Peyer's patch (tissue), 4 donors: ENCODE data around the gene UBE2D1. TPM values are rescaled to one million over a fixed set of nuclear protein-coding genes. Genes with fewer than 3 reads are reported as not detected.

Experiments used
- DNase-seq, 3 donors: peaks; one replicate each; pipeline ENCODE4 v3.0.0-alpha.2; 2017 to 2019
- H3K27ac ChIP-seq, 4 donors: fragments of 200-600 bp; sonication (generic); one replicate each; pipeline ENCODE4 v1.5.1; 2016 to 2019
- H3K27me3 ChIP-seq, 2 donors: fragments of 200-600 bp; sonication (generic); one replicate each; pipeline ENCODE4 v1.5.1; 2019
- H3K36me3 ChIP-seq, 3 donors: fragments of 200-600 bp; sonication (generic); one replicate each; pipeline ENCODE4 v1.5.1; 2016 to 2019
- H3K4me1 ChIP-seq, 4 donors: fragments of 200-600 bp; sonication (generic); one replicate each; pipeline ENCODE4 v1.5.1; 2016 to 2019
- H3K4me3 ChIP-seq, 4 donors: fragments of 200-600 bp; sonication (generic); 1 replicate in 3 of 4; 2 replicates in 1 of 4; pipeline ENCODE4 v1.5.1; 2016 to 2019; ENCODE audit warnings: mild to moderate bottlenecking in 1 of 4
- H3K9me3 ChIP-seq, 4 donors: fragments of 200-600 bp; sonication (generic); one replicate each; pipeline ENCODE4 v1.5.1; 2016 to 2019; ENCODE audit warnings: mild to moderate bottlenecking in 1 of 4
- CTCF ChIP-seq, 6 experiments: fragments of 450-650 bp in 4 of 6; fragments of 200-600 bp in 2 of 6; sonication (generic) in 1 of 6; IDR thresholded peaks; one replicate each; pipeline ENCODE4 v1.5.1; 2017 to 2019; ENCODE audit warnings: antibody characterized with exemption in 6 of 6, mild to moderate bottlenecking in 3 of 6, moderate library complexity in 1 of 6
- POLR2A ChIP-seq, 2 donors: fragments of 450-650 bp; IDR thresholded peaks; one replicate each; pipeline ENCODE4 v1.5.1; 2017; ENCODE audit warnings: antibody characterized with exemption in 2 of 2, mild to moderate bottlenecking in 2 of 2, moderate library complexity in 2 of 2
- total RNA-seq, 4 donors: library from RNA; depleted of rRNA; stranded (reverse); fragments of >200 nt; gene quantifications; one replicate each; pipeline ENCODE4 v1.1.0, GENCODE V29; 2016

Gene UBE2D1
- total RNA-seq, 4 donors from 2014 or later: 3.5 to 11.9 (median 9.6) TPM

GRCh38 chr10:58399410-58399809 is 64.6 kb downstream of the UBE2D1 start:
- Histone ChIP-seq H3K27me3 (no peaks in the 10 kb centered on the region), H3K36me3 (peaks cover 0 to 36% (median 0%) of the 10 kb centered on the region in 3 donors), H3K4me3 (no peak overlapping the region), H3K27ac (no peak overlapping the region), H3K4me1 (no peaks in the 10 kb centered on the region), H3K9me3 (no peaks in the 10 kb centered on the region)
- TF ChIP-seq POLR2A (IDR thresholded peaks at IDR 0.05) (no peak), CTCF (IDR thresholded peaks at IDR 0.05) (no peak)
- DNase-seq: no peak

GRCh38 chr10:58400609-58401008 is 65.8 kb downstream of the UBE2D1 start:
- TF ChIP-seq CTCF (IDR thresholded peaks at IDR 0.05): no peak
- no peak for TF ChIP-seq POLR2A (IDR thresholded peaks at IDR 0.05)
- no peak overlapping the region for H3K27ac ChIP-seq
- H3K36me3 ChIP-seq: peaks cover 0 to 24% (median 0%) of the 10 kb centered on the region in 3 donors
- DNase-seq: no peak
- no peaks in the 10 kb centered on the region for H3K27me3 ChIP-seq
- H3K4me3 ChIP-seq: no peak overlapping the region
- no peaks in the 10 kb centered on the region for H3K4me1 ChIP-seq
- H3K9me3 ChIP-seq: no peaks in the 10 kb centered on the region

- Histone ChIP-seq H3K4me3 (no peak overlapping the region), H3K27me3 (no peaks in the 10 kb centered on the region), H3K9me3 (no peaks in the 10 kb centered on the region), H3K27ac (no peak overlapping the region), H3K4me1 (no peaks in the 10 kb centered on the region), H3K36me3 (no peaks in the 10 kb centered on the region)
- DNase-seq: no peak
- TF ChIP-seq CTCF (IDR thresholded peaks at IDR 0.05) (no peak), POLR2A (IDR thresholded peaks at IDR 0.05) (no peak)
Measured at GRCh38 chr10:58404001-58404400, 69.2 kb downstream of the UBE2D1 start.

GRCh38 chr10:58409956-58410610 is 75.3 kb downstream of the UBE2D1 start:
- H3K4me3 ChIP-seq: no peak overlapping the region
- H3K27me3 ChIP-seq: no peaks in the 10 kb centered on the region
- no peaks in the 10 kb centered on the region for H3K36me3 ChIP-seq
- no peaks in the 10 kb centered on the region for H3K4me1 ChIP-seq
- no peak overlapping the region for H3K27ac ChIP-seq
- no peak for TF ChIP-seq POLR2A (IDR thresholded peaks at IDR 0.05)
- DNase-seq: no peak
- no peaks in the 10 kb centered on the region for H3K9me3 ChIP-seq

GRCh38 chr10:58412502-58412961 is 77.7 kb downstream of the UBE2D1 start:
- TF ChIP-seq CTCF (IDR thresholded peaks at IDR 0.05) (no peak), POLR2A (IDR thresholded peaks at IDR 0.05) (no peak)
- H3K27ac ChIP-seq: no peak overlapping the region
- H3K36me3 ChIP-seq: no peaks in the 10 kb centered on the region
- no peak for DNase-seq
- H3K27me3 ChIP-seq: no peaks in the 10 kb centered on the region
- H3K4me1 ChIP-seq: no peaks in the 10 kb centered on the region
- no peaks in the 10 kb centered on the region for H3K9me3 ChIP-seq
- no peak overlapping the region for H3K4me3 ChIP-seq

- H3K4me3 ChIP-seq: no peak overlapping the region
- TF ChIP-seq CTCF (IDR thresholded peaks at IDR 0.05): peak in 3 of 6 experiments; percentile 8 to 39 (median 19)
- TF ChIP-seq POLR2A (IDR thresholded peaks at IDR 0.05): no peak
- H3K36me3 ChIP-seq: no peaks in the 10 kb centered on the region
- DNase-seq: no peak
- no peak overlapping the region for H3K27ac ChIP-seq
- H3K4me1 ChIP-seq: no peaks in the 10 kb centered on the region
- no peaks in the 10 kb centered on the region for H3K27me3 ChIP-seq
- no peaks in the 10 kb centered on the region for H3K9me3 ChIP-seq
Measured at GRCh38 chr10:58414270-58415041, 79.7 kb downstream of the UBE2D1 start.
